ENCODE measurements around the gene KRT39. TPM values are rescaled to one million over a fixed set of nuclear protein-coding genes. Genes with fewer than 3 reads are reported as not detected.
A peak's percentile ranks its signal among the peaks of the same experiment; 100 is the strongest.

KRT39 gene
- total and polyA plus RNA-seq, 2 of the 13 experiments (the other 11 are each of a cell fraction or from before 2014, with no cell fraction given), result 0.07 to 1.2 TPM

DNA sequence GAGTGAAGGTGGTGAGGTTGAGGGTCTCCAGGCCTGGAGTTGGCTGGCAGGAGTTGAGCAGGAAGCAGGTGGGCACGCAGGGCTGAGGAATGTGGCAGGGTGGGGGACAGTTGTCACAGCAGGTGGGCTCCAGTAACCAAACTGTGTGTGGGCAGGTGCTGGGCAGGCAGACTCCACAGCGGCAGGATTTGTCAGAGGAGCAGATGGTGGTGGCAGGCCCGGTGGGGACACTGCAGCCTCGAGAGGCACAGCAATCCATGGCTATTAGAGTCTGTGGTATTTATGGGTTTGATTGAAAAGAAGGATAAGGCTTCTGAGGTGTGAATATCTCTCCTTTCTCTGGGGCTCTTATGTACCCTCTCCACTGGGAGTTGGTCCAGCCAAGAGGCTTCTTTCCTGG, 27.1 kb upstream of the KRT39 start, which contains the start of gene KRTAP3-3 (continued):
- TF ChIP-seq, protein P1, sequence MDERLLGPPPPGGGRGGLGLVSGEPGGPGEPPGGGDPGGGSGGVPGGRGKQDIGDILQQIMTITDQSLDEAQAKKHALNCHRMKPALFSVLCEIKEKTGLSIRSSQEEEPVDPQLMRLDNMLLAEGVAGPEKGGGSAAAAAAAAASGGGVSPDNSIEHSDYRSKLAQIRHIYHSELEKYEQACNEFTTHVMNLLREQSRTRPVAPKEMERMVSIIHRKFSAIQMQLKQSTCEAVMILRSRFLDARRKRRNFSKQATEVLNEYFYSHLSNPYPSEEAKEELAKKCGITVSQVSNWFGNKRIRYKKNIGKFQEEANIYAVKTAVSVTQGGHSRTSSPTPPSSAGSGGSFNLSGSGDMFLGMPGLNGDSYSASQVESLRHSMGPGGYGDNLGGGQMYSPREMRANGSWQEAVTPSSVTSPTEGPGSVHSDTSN (CRISPR knock-in tag; IDR thresholded peaks at IDR 0.05), result no peak
- TF ChIP-seq, protein P2, sequence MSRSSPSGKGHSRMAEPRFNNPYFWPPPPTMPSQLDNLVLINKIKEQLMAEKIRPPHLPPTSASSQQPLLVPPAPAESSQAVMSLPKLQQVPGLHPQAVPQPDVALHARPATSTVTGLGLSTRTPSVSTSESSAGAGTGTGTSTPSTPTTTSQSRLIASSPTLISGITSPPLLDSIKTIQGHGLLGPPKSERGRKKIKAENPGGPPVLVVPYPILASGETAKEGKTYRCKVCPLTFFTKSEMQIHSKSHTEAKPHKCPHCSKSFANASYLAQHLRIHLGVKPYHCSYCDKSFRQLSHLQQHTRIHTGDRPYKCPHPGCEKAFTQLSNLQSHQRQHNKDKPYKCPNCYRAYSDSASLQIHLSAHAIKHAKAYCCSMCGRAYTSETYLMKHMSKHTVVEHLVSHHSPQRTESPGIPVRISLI (CRISPR knock-in tag; IDR thresholded peaks at IDR 0.05; ENCODE audit: borderline replicate concordance), result no peak
- TF ChIP-seq ZNF850 (CRISPR knock-in tag; conservative IDR thresholded peaks at IDR 0.05) (no peak), NFRKB (IDR thresholded peaks at IDR 0.05) (no peak), ZNF709 (CRISPR knock-in tag; IDR thresholded peaks at IDR 0.05) (no peak), ZNF792 (CRISPR knock-in tag; IDR thresholded peaks at IDR 0.05) (no peak)

DNA sequence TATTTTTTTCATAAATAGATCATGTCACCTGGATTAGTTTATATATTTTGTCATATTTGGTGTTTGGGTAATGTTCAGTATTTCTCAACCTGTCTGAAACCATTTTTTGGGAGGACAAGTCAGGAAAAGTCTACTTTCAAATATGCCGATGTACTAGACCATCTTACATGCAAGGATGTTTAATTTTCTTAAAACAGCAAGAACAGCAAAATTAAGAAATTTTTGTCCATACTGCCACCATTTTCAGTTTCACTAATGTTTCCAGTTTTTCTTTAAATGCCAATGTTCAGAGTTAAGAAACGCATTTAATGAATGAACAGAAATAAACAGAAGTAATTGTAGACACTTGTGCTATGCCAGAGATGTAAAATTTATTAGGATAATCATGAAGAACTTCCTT, 26.3 kb upstream of the KRT39 start:
- intact Hi-C loops (cut with micrococcal nuclease; ENCODE audit: unreplicated experiment) (no loop called here), in situ Hi-C loops (cut with HindIII; ENCODE audit: extremely low pct_ligation_motif_present, low pct_unique_long_range_greater_than_20kb) (no loop called here)
- Histone ChIP-seq H3K4me1 (ENCODE audit: insufficient read depth, low read length) (peaks cover 5% of the 10 kb centered on the region; the same call in 1 of the 2 replicates), H3K4me2 (ENCODE audit: low read depth, low read length) (no peak overlapping the region), H2AFZ (ENCODE audit: low read length) (no peak overlapping the region), H3K36me3 (replicated peaks in 1 of 2; ENCODE audit: control insufficient read depth in 1 of 2, insufficient read depth in 2 of 2, low read length in 2 of 2) (no peaks in the 10 kb centered on the region), H3K9me3 (ENCODE audit: low read length) (no peaks in the 10 kb centered on the region), H3K4me3 (replicated peaks in 1 of 3; ENCODE audit: insufficient read depth in 1 of 3, low read depth in 2 of 3, low read length in 3 of 3) (no peak overlapping the region), H3K27me3 (ENCODE audit: control insufficient read depth in 1 of 2, insufficient read depth in 2 of 2, low read length in 2 of 2) (no peaks in the 10 kb centered on the region), H3K79me2 (ENCODE audit: insufficient read depth, low read length) (no peaks in the 10 kb centered on the region), H4K20me1 (ENCODE audit: insufficient read depth, low read length) (no peaks in the 10 kb centered on the region), H3K27ac (ENCODE audit: extremely low read length, insufficient read depth, low read length) (no peak overlapping the region), H3K9ac (ENCODE audit: insufficient read depth, low read depth, low read length) (no peak overlapping the region)
- CTCF ChIA-PET (ENCODE audit: low intra/inter-chr PET ratio, low total read pairs), result no interaction called here
- DNase-seq (ENCODE audit: low spot score) (no peak), ATAC-seq (no peak), FAIRE-seq (no peak)
- BruUV-seq (replicated peaks), result no TSS peak
- TF ChIP-seq NBN (conservative IDR thresholded peaks at IDR 0.05) (no peak), SP5 (CRISPR knock-in tag; IDR thresholded peaks at IDR 0.05; ENCODE audit: borderline replicate concordance, low read depth) (no peak), MAFF (IDR thresholded peaks at IDR 0.05; ENCODE audit: low read depth, low read length) (peak; percentile 62; the same call in 1 of the 2 replicates), ZNF232 (CRISPR knock-in tag; IDR thresholded peaks at IDR 0.05; ENCODE audit: borderline replicate concordance) (no peak), MAFK (conservative IDR thresholded peaks at IDR 0.05 in 1 of 2, IDR thresholded peaks at IDR 0.05 in 1 of 2; ENCODE audit: low read length in 2 of 2) (peak; percentile 53 to 74), REL (CRISPR knock-in tag; conservative IDR thresholded peaks at IDR 0.05) (no peak)
- TF ChIP-seq, protein P3, sequence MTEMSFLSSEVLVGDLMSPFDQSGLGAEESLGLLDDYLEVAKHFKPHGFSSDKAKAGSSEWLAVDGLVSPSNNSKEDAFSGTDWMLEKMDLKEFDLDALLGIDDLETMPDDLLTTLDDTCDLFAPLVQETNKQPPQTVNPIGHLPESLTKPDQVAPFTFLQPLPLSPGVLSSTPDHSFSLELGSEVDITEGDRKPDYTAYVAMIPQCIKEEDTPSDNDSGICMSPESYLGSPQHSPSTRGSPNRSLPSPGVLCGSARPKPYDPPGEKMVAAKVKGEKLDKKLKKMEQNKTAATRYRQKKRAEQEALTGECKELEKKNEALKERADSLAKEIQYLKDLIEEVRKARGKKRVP (CRISPR knock-in tag; IDR thresholded peaks at IDR 0.05), result no peak
- 94% methylated on average over 2 of the region's 2 CpGs for WGBS (ENCODE audit: low lambda C conversion rate)
- POLR2A ChIA-PET, result no interaction called here

All from HepG2 (cell line).